Neural progenitor cell (in vitro differentiated cells): Measurements from ENCODE around the gene ERBB4. TPM values are rescaled to one million over a fixed set of nuclear protein-coding genes. Genes with fewer than 3 reads are reported as not detected.

Source experiments
- DNase-seq: peaks from one replicate; pipeline ENCODE4 v3.0.0-alpha.2; 2016; ENCODE audit warnings: low spot score
- H2AFZ ChIP-seq: fragments of 200-600 bp; sonication (generic); replicated peaks from 2 replicates; pipeline ENCODE4 v1.6.1; 2016; ENCODE audit warnings: antibody characterized with exemption
- H3F3A ChIP-seq: fragments of 200-600 bp; sonication (generic); 2 replicates; pipeline ENCODE4 v1.6.1; 2016; ENCODE audit warnings: antibody characterized with exemption, low read depth
- H3K27ac ChIP-seq: fragments of 200-600 bp; sonication (generic); 2 replicates; pipeline ENCODE4 v1.5.1; 2016; ENCODE audit warnings: mild to moderate bottlenecking
- H3K27me3 ChIP-seq: fragments of 200-600 bp; sonication (generic); 2 replicates; pipeline ENCODE4 v1.6.1; 2016; ENCODE audit warnings: mild to moderate bottlenecking, moderate library complexity
- H3K36me3 ChIP-seq: fragments of 200-600 bp; sonication (generic); 2 replicates; pipeline ENCODE4 v1.5.1; 2016
- H3K4me1 ChIP-seq: fragments of 200-600 bp; sonication (generic); 2 replicates; pipeline ENCODE4 v1.6.1; 2016; ENCODE audit warnings: mixed run types
- H3K4me2 ChIP-seq: fragments of 200-600 bp; sonication (generic); 2 replicates; pipeline ENCODE4 v1.6.1; 2016
- H3K4me3 ChIP-seq: fragments of 200-600 bp; sonication (generic); 2 replicates; pipeline ENCODE4 v1.5.1; 2016
- H3K79me2 ChIP-seq: fragments of 200-600 bp; sonication (generic); 2 replicates; pipeline ENCODE4 v1.6.1; 2016; ENCODE audit warnings: low read depth
- H3K9ac ChIP-seq: fragments of 200-600 bp; sonication (generic); 2 replicates; pipeline ENCODE4 v1.6.1; 2016
- H3K9me3 ChIP-seq: fragments of 200-600 bp; sonication (generic); 2 replicates; pipeline ENCODE4 v1.5.1; 2016; ENCODE audit warnings: low read depth
- H4K20me1 ChIP-seq: fragments of 200-600 bp; sonication (generic); 2 replicates; pipeline ENCODE4 v1.6.1; 2016; ENCODE audit warnings: low read depth
- H3K27ac Mint-ChIP-seq: 3 replicates; pipeline ENCODE4 v1.8.0; 2021; ENCODE audit warnings: mixed read lengths
- H3K27me3 Mint-ChIP-seq: 2 replicates; pipeline ENCODE4 v1.8.0; 2022; ENCODE audit warnings: low read depth, mild to moderate bottlenecking, inconsistent platforms, moderate library complexity, mixed read lengths; ENCODE audit not compliant: insufficient read depth
- H3K36me3 Mint-ChIP-seq: 3 replicates; pipeline ENCODE4 v1.8.0; 2021; ENCODE audit warnings: mixed read lengths
- H3K4me1 Mint-ChIP-seq: 3 replicates; pipeline ENCODE4 v1.8.0; 2021; ENCODE audit warnings: mixed read lengths
- H3K4me3 Mint-ChIP-seq: 3 replicates; pipeline ENCODE4 v1.8.0; 2021; ENCODE audit warnings: mild to moderate bottlenecking, moderate library complexity, mixed read lengths
- H3K9me3 Mint-ChIP-seq: 3 replicates; pipeline ENCODE4 v1.8.0; 2020; ENCODE audit warnings: mixed read lengths
- CTCF ChIP-seq: fragments of 200-600 bp; sonication (generic); IDR thresholded peaks from 2 replicates; pipeline ENCODE4 v1.5.1; 2017; ENCODE audit warnings: antibody characterized with exemption, mild to moderate bottlenecking
- EZH2 ChIP-seq: fragments of 200-600 bp; sonication (generic); IDR thresholded peaks from 2 replicates; pipeline ENCODE4 v1.6.1; 2017; ENCODE audit warnings: antibody characterized with exemption, mild to moderate bottlenecking, moderate library complexity
- EZH2phosphoT487 ChIP-seq: fragments of 200-600 bp; sonication (generic); IDR thresholded peaks from 2 replicates; pipeline ENCODE4 v1.6.1; 2017; ENCODE audit warnings: antibody characterized with exemption
- microRNA-seq: library from miRNA; unstranded; fragments of <30 nt; microRNA quantifications from one replicate; pipeline ENCODE4, GENCODE V29; 2016
- small RNA-seq: library from RNA; depleted of rRNA; stranded (forward); fragments of <200 nt; gene quantifications from one replicate; pipeline ENCODE3, GENCODE V24; 2015
- total RNA-seq: library from RNA; depleted of rRNA; stranded (reverse); fragments of >200 nt; gene quantifications from 2 replicates; pipeline ENCODE4 v1.2.3, GENCODE V29; 2015; ENCODE audit warnings: low replicate concordance

Gene ERBB4
- total RNA-seq, 1 donor from 2014 or later, result 1.5 TPM

DNA sequence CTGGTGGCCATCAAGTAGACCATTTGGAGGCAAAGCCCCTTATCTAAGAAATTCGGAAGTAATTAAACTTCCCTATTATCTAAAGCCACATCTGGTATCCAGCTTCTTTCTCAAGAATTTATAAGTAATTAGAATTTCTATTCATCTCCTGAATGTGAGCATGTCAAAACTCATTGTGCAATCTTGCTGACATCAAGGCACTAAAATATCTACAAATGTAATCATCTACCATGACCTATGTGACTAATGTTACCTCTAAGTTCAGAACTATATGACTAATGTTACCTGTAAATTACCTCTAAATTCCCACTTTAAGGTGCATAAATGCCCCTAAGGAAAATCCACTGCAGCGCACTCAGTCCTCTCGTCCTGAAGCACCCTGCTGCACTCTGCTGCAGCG, 1209.2 kb downstream of the ERBB4 start:
- H3K4me3 Mint-ChIP-seq, result no peak overlapping the region
- peaks cover 23% of the 10 kb centered on the region for H3K4me1 ChIP-seq
- H3K36me3 Mint-ChIP-seq, result no peaks in the 10 kb centered on the region
- no peak for TF ChIP-seq EZH2phosphoT487
- TF ChIP-seq CTCF, result no peak
- no peak for TF ChIP-seq EZH2
- no peaks in the 10 kb centered on the region for H3K36me3 ChIP-seq
- no peak overlapping the region for H3K4me2 ChIP-seq
- no peak overlapping the region for H2AFZ ChIP-seq
- no peaks in the 10 kb centered on the region for H3K27me3 Mint-ChIP-seq
- no peak for DNase-seq
- H4K20me1 ChIP-seq, result no peaks in the 10 kb centered on the region
- H3K9ac ChIP-seq, result no peak overlapping the region
- no peak overlapping the region for H3K27ac ChIP-seq
- H3K4me1 Mint-ChIP-seq, result no peaks in the 10 kb centered on the region
- H3K4me3 ChIP-seq, result no peak overlapping the region
- H3K9me3 ChIP-seq, result no peaks in the 10 kb centered on the region
- H3F3A ChIP-seq, result peaks cover 8% of the 10 kb centered on the region
- H3K27me3 ChIP-seq, result no peaks in the 10 kb centered on the region
- H3K79me2 ChIP-seq, result no peaks in the 10 kb centered on the region
- H3K27ac Mint-ChIP-seq, result no peak overlapping the region
- H3K9me3 Mint-ChIP-seq, result peaks cover 7% of the 10 kb centered on the region

DNA sequence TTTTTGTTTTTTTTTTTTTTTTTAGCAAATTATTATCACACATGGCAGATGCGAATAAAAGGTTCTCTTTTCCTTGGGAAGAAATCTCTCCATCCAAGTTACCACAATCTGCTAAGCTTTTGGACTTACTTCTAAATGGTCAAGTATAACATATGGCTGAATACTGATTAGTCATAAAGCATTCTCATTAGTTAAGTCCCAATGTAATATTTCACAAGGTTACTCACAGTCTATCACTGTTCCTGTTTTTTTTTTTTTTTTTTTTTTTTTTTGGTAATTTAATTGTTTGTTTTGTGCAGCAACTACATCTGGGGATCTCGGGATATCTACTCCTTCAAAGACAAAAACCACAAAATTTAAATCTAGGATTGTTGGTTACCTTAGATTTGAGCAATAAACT, 1210.5 kb downstream of the ERBB4 start:
- TF ChIP-seq CTCF, result no peak
- TF ChIP-seq EZH2phosphoT487, result no peak
- TF ChIP-seq EZH2, result no peak
- no peaks in the 10 kb centered on the region for H3K79me2 ChIP-seq
- no peak overlapping the region for H3K4me3 Mint-ChIP-seq
- H3F3A ChIP-seq, result peaks cover 8% of the 10 kb centered on the region
- peaks cover 18% of the 10 kb centered on the region for H3K4me1 ChIP-seq
- no peak for DNase-seq
- no peaks in the 10 kb centered on the region for H4K20me1 ChIP-seq
- no peak overlapping the region for H3K4me3 ChIP-seq
- no peaks in the 10 kb centered on the region for H3K36me3 ChIP-seq
- H3K4me1 Mint-ChIP-seq, result no peaks in the 10 kb centered on the region
- no peak overlapping the region for H3K4me2 ChIP-seq
- H3K27me3 ChIP-seq, result no peaks in the 10 kb centered on the region
- no peak overlapping the region for H3K27ac ChIP-seq
- H3K9me3 ChIP-seq, result no peaks in the 10 kb centered on the region
- H3K9me3 Mint-ChIP-seq, result peaks cover 12% of the 10 kb centered on the region
- H3K36me3 Mint-ChIP-seq, result no peaks in the 10 kb centered on the region
- H2AFZ ChIP-seq, result no peak overlapping the region
- no peak overlapping the region for H3K9ac ChIP-seq
- H3K27ac Mint-ChIP-seq, result no peak overlapping the region
- no peaks in the 10 kb centered on the region for H3K27me3 Mint-ChIP-seq

Small RNAs within 50 kb of the gene (microRNA-seq; reads per million reads assigned to microRNA genes)
- gene MIR548F2, result not detected

Small RNAs within 50 kb of the gene (small RNA-seq; reads per million reads assigned to genes)
- gene MIR548F2, result not detected
- not detected for gene RNA5SP119
